Measurements from ENCODE around the gene ATP7B.

Gene ATP7B

GRCh38 chr13:51922771-51923480, 88.3 kb downstream of the ATP7B start:
- no peaks in the 10 kb centered on the region for H3K9me3 ChIP-seq (ENCODE audit: insufficient read depth, low read length, severe bottlenecking)
- no peak overlapping the region for H3K4me3 ChIP-seq (ENCODE audit: low read depth in 1 of 2, low read length in 2 of 2)
- no peak overlapping the region for H2AFZ ChIP-seq (ENCODE audit: low read depth, low read length)
- no peak for ATAC-seq (ENCODE audit: insufficient read depth, low read depth)
- H3K9ac ChIP-seq (ENCODE audit: low read depth, low read length): no peak overlapping the region
- peaks cover 13% of the 10 kb centered on the region for H3K27me3 ChIP-seq (ENCODE audit: insufficient read depth, low read length, poor library complexity)
- no peak for TF ChIP-seq EZH2 (IDR thresholded peaks at IDR 0.05; ENCODE audit: borderline replicate concordance, low read depth, low read length, severe bottlenecking)
- no peak for TF ChIP-seq CTCF (IDR thresholded peaks at IDR 0.05; ENCODE audit: borderline replicate concordance, extremely low read depth, low read length, poor library complexity, severe bottlenecking)
- no peaks in the 10 kb centered on the region; the same call in 1 of the 2 replicates for H4K20me1 ChIP-seq (ENCODE audit: insufficient read depth, low read length)
- H3K36me3 ChIP-seq (ENCODE audit: insufficient read depth, low read length): no peaks in the 10 kb centered on the region
- no peaks in the 10 kb centered on the region for H3K4me1 ChIP-seq (ENCODE audit: insufficient read depth, low read length)
- no peak overlapping the region for H3K4me2 ChIP-seq (ENCODE audit: insufficient read depth, low read length)
- H3K79me2 ChIP-seq (ENCODE audit: insufficient read depth, low read length): no peaks in the 10 kb centered on the region
- no peak for DNase-seq
- no peak overlapping the region for H3K27ac ChIP-seq (ENCODE audit: low read length)

- Histone ChIP-seq H3K27ac (ENCODE audit: low read length) (no peak overlapping the region), H3K9me3 (ENCODE audit: insufficient read depth, low read length, severe bottlenecking) (no peaks in the 10 kb centered on the region), H3K4me1 (ENCODE audit: insufficient read depth, low read length) (no peaks in the 10 kb centered on the region), H3K9ac (ENCODE audit: low read depth, low read length) (no peak overlapping the region), H4K20me1 (ENCODE audit: insufficient read depth, low read length) (no peaks in the 10 kb centered on the region; the same call in 1 of the 2 replicates), H3K4me3 (ENCODE audit: low read depth in 1 of 2, low read length in 2 of 2) (no peak overlapping the region), H3K27me3 (ENCODE audit: insufficient read depth, low read length, poor library complexity) (peaks cover 18% of the 10 kb centered on the region), H3K79me2 (ENCODE audit: insufficient read depth, low read length) (no peaks in the 10 kb centered on the region), H3K36me3 (ENCODE audit: insufficient read depth, low read length) (no peaks in the 10 kb centered on the region), H2AFZ (ENCODE audit: low read depth, low read length) (no peak overlapping the region), H3K4me2 (ENCODE audit: insufficient read depth, low read length) (no peak overlapping the region)
- TF ChIP-seq EZH2 (IDR thresholded peaks at IDR 0.05; ENCODE audit: borderline replicate concordance, low read depth, low read length, severe bottlenecking): no peak
- TF ChIP-seq CTCF (IDR thresholded peaks at IDR 0.05; ENCODE audit: borderline replicate concordance, extremely low read depth, low read length, poor library complexity, severe bottlenecking): no peak
- DNase-seq: no peak
- ATAC-seq (ENCODE audit: insufficient read depth, low read depth): no peak
These were observed 89.2 kb downstream of the ATP7B start for GRCh38 chr13:51921790-51922740.

GRCh38 chr13:51920786-51921185, 90.5 kb downstream of the ATP7B start:
- no peaks in the 10 kb centered on the region for H3K36me3 ChIP-seq (ENCODE audit: insufficient read depth, low read length)
- H3K27ac ChIP-seq (ENCODE audit: low read length): no peak overlapping the region
- ATAC-seq (ENCODE audit: insufficient read depth, low read depth): no peak
- H2AFZ ChIP-seq (ENCODE audit: low read depth, low read length): no peak overlapping the region
- H3K27me3 ChIP-seq (ENCODE audit: insufficient read depth, low read length, poor library complexity): peaks cover 17% of the 10 kb centered on the region
- no peak for TF ChIP-seq EZH2 (IDR thresholded peaks at IDR 0.05; ENCODE audit: borderline replicate concordance, low read depth, low read length, severe bottlenecking)
- TF ChIP-seq CTCF (IDR thresholded peaks at IDR 0.05; ENCODE audit: borderline replicate concordance, extremely low read depth, low read length, poor library complexity, severe bottlenecking): no peak
- no peak overlapping the region for H3K4me2 ChIP-seq (ENCODE audit: insufficient read depth, low read length)
- H3K9ac ChIP-seq (ENCODE audit: low read depth, low read length): no peak overlapping the region
- no peaks in the 10 kb centered on the region; the same call in 1 of the 2 replicates for H4K20me1 ChIP-seq (ENCODE audit: insufficient read depth, low read length)
- H3K9me3 ChIP-seq (ENCODE audit: insufficient read depth, low read length, severe bottlenecking): no peaks in the 10 kb centered on the region
- H3K4me3 ChIP-seq (ENCODE audit: low read depth in 1 of 2, low read length in 2 of 2): no peak overlapping the region
- no peaks in the 10 kb centered on the region for H3K79me2 ChIP-seq (ENCODE audit: insufficient read depth, low read length)
- no peak for DNase-seq
- H3K4me1 ChIP-seq (ENCODE audit: insufficient read depth, low read length): no peaks in the 10 kb centered on the region

Data from DND-41 (cell line).